PC-9 (cell line): ENCODE measurements around the gene SLC46A1. TPM values are rescaled to one million over a fixed set of nuclear protein-coding genes. Genes with fewer than 3 reads are reported as not detected.

ENCODE experiments used
- BruUV-seq: library from RNA; stranded (reverse); fragments of 400-500 nt; replicated peaks from 2 replicates; lab custom pipeline; 2021; lab: Mats Ljungman, UMichigan
- CTCF ChIA-PET: fragments of 300-600 bp; sonication (Branson Sonifier 250); formaldehyde crosslinking; loops from one replicate; lab custom pipeline; 2022; ENCODE audit warnings: antibody characterized with exemption; lab: Charles Lee
- POLR2A ChIA-PET: fragments of 300-600 bp; sonication (Branson Sonifier 250); formaldehyde crosslinking; loops from one replicate; lab custom pipeline; 2022; ENCODE audit warnings: antibody characterized with exemption; ENCODE audit not compliant: unreplicated experiment; lab: Charles Lee
- DNase-seq, 2 experiments: peaks; one replicate each; pipeline versions ENCODE4 v3.0.0 to v3.0.0-alpha.2; 2015 to 2022; ENCODE audit warnings: mixed read lengths in 1 of 2
- H2AFZ ChIP-seq: fragments of 200-600 bp; sonication (generic); 2 replicates; pipeline ENCODE4 v1.8.1; 2017; ENCODE audit warnings: antibody characterized with exemption
- H3F3A ChIP-seq: fragments of 200-600 bp; sonication (generic); 2 replicates; pipeline ENCODE4 v1.8.1; 2017; ENCODE audit warnings: antibody characterized with exemption, mild to moderate bottlenecking, low read depth; ENCODE audit not compliant: insufficient read depth
- H3K27ac ChIP-seq: fragments of 200-600 bp; sonication (generic); 2 replicates; pipeline ENCODE4 v1.6.1; 2016; ENCODE audit warnings: mixed run types
- H3K27me3 ChIP-seq: fragments of 200-600 bp; sonication (generic); 2 replicates; pipeline ENCODE4 v1.6.1; 2016; ENCODE audit warnings: low read depth, mixed run types; ENCODE audit not compliant: insufficient read depth
- H3K36me3 ChIP-seq: fragments of 200-600 bp; sonication (generic); 2 replicates; pipeline ENCODE4 v1.6.1; 2016; ENCODE audit warnings: low read depth, mixed run types
- H3K4me1 ChIP-seq: fragments of 200-600 bp; sonication (generic); replicated peaks from 2 replicates; pipeline ENCODE4 v1.6.1; 2016; ENCODE audit warnings: mixed run types; ENCODE audit not compliant: insufficient read depth
- H3K4me2 ChIP-seq: fragments of 200-600 bp; sonication (generic); 2 replicates; pipeline ENCODE4 v1.6.1; 2017; ENCODE audit warnings: mixed run types
- H3K4me3 ChIP-seq: fragments of 200-600 bp; sonication (generic); 2 replicates; pipeline ENCODE4 v1.6.1; 2016; ENCODE audit warnings: mixed run types
- H3K79me2 ChIP-seq: fragments of 200-600 bp; sonication (generic); 2 replicates; pipeline ENCODE4 v1.6.1; 2017; ENCODE audit warnings: low read depth, mixed run types
- H3K9me2 ChIP-seq: fragments of 200-600 bp; sonication (generic); 2 replicates; pipeline ENCODE4 v1.8.1; 2017; ENCODE audit warnings: mild to moderate bottlenecking; ENCODE audit not compliant: insufficient read depth
- H3K9me3 ChIP-seq: fragments of 200-600 bp; sonication (generic); 2 replicates; pipeline ENCODE4 v1.8.1; 2016; ENCODE audit warnings: low read depth; ENCODE audit not compliant: insufficient read depth
- H4K20me1 ChIP-seq: fragments of 200-600 bp; sonication (generic); 2 replicates; pipeline ENCODE4 v1.8.1; 2017; ENCODE audit not compliant: insufficient read depth
- EZH2 ChIP-seq: fragments of 200-600 bp; sonication (generic); IDR thresholded peaks from 2 replicates; pipeline ENCODE4 v1.8.0; 2017; ENCODE audit warnings: antibody characterized with exemption, low read depth
- intact Hi-C: fragments of 100-400 bp; cut with micrococcal nuclease; formaldehyde crosslinking; loops from one replicate; pipeline ENCODE4 v1.10.0; 2022; ENCODE audit not compliant: unreplicated experiment
- total RNA-seq: library from RNA; stranded (reverse); gene quantifications from 2 replicates; pipeline ENCODE4 v1.2.3, GENCODE V29; 2021
- TF ChIP-seq, protein P1 (sequence below): fragments of 200-600 bp; sonication (generic); conservative IDR thresholded peaks from 2 replicates; pipeline ENCODE4 v1.6.1; 2017; ENCODE audit warnings: mixed run types, antibody characterized with exemption, mild to moderate bottlenecking, moderate library complexity

The SLC46A1 gene
- total RNA-seq, 1 experiment from 2014 or later, result 14.9 TPM

- peak overlapping the region; percentile 79 for H3K27ac ChIP-seq
- ChIA-PET CTCF (no interaction called here), POLR2A (interaction anchor here (1.3 kb wide), 1 partner anchor 49 kb away, joined by 8 read pairs; no protein-coding TSS in a partner anchor)
- H3K27me3 ChIP-seq, result no peaks in the 10 kb centered on the region
- H3F3A ChIP-seq, result peaks cover 34% of the 10 kb centered on the region
- no peaks in the 10 kb centered on the region for H3K9me2 ChIP-seq
- peaks cover 32% of the 10 kb centered on the region for H3K4me1 ChIP-seq
- TF ChIP-seq EZH2, result no peak
- TF ChIP-seq, protein P1, sequence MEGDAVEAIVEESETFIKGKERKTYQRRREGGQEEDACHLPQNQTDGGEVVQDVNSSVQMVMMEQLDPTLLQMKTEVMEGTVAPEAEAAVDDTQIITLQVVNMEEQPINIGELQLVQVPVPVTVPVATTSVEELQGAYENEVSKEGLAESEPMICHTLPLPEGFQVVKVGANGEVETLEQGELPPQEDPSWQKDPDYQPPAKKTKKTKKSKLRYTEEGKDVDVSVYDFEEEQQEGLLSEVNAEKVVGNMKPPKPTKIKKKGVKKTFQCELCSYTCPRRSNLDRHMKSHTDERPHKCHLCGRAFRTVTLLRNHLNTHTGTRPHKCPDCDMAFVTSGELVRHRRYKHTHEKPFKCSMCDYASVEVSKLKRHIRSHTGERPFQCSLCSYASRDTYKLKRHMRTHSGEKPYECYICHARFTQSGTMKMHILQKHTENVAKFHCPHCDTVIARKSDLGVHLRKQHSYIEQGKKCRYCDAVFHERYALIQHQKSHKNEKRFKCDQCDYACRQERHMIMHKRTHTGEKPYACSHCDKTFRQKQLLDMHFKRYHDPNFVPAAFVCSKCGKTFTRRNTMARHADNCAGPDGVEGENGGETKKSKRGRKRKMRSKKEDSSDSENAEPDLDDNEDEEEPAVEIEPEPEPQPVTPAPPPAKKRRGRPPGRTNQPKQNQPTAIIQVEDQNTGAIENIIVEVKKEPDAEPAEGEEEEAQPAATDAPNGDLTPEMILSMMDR, result no peak
- no peaks in the 10 kb centered on the region; the same call in 1 of the 2 replicates for H4K20me1 ChIP-seq
- H2AFZ ChIP-seq, result peak overlapping the region; percentile 98
- H3K4me3 ChIP-seq, result peak overlapping the region; percentile 84
- DNase-seq, result peak; percentile 66 to 77
- no TSS peak for BruUV-seq
- H3K9me3 ChIP-seq, result no peaks in the 10 kb centered on the region
- peak overlapping the region; percentile 94 for H3K4me2 ChIP-seq
- intact Hi-C loops, result no loop called here
- peaks cover 11% of the 10 kb centered on the region; the same call in 1 of the 2 replicates for H3K79me2 ChIP-seq
- peaks cover 10% of the 10 kb centered on the region; the same call in 1 of the 2 replicates for H3K36me3 ChIP-seq
Measured at GRCh38 chr17:28385037-28385400, 21.0 kb downstream of the SLC46A1 start.

- TF ChIP-seq, protein P1, result no peak
- TF ChIP-seq EZH2, result no peak
- ChIA-PET CTCF (no interaction called here), POLR2A (interaction anchor here (0.7 to 1.3 kb wide), 3 partner anchors 21 to 169 kb away, joined by 4 to 8 read pairs (median 5); partner anchors contain the start of gene SLC46A1)
- peak; percentile 62 to 77 for DNase-seq
- Histone ChIP-seq H3K4me1 (peaks cover 37% of the 10 kb centered on the region), H3K79me2 (peaks cover 11% of the 10 kb centered on the region; the same call in 1 of the 2 replicates), H3K4me2 (peak overlapping the region; percentile 94), H3K4me3 (peak overlapping the region; percentile 84), H3K27ac (peak overlapping the region; percentile 79), H4K20me1 (no peaks in the 10 kb centered on the region; the same call in 1 of the 2 replicates), H3K9me2 (no peaks in the 10 kb centered on the region), H2AFZ (peak overlapping the region; percentile 98), H3K36me3 (0 out of 2 replicates have a peak, but pooled peaks cover 6% of the 10 kb centered on the region), H3F3A (peaks cover 40% of the 10 kb centered on the region), H3K27me3 (no peaks in the 10 kb centered on the region), H3K9me3 (no peaks in the 10 kb centered on the region)
- BruUV-seq, result TSS peak; percentile 71
- intact Hi-C loops, result no loop called here
Measured at GRCh38 chr17:28384281-28385036, 21.6 kb downstream of the SLC46A1 start.

DNA sequence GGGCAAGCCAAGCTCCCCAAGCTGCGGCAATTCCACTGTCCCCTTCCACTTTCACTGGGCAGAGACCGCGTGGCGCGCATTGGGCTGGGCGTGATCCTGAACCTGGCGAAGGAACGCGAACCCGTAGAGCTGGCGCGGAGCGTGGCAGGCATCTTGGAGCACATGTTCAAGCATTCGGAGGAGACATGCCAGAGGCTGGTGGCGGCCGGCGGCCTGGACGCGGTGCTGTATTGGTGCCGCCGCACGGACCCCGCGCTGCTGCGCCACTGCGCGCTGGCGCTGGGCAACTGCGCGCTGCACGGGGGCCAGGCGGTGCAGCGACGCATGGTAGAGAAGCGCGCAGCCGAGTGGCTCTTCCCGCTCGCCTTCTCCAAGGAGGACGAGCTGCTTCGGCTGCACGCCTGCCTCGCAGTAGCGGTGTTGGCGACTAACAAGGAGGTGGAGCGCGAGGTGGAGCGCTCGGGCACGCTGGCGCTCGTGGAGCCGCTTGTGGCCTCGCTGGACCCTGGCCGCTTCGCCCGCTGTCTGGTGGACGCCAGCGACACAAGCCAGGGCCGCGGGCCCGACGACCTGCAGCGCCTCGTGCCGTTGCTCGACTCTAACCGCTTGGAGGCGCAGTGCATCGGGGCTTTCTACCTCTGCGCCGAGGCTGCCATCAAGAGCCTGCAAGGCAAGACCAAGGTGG is 24.7 kb downstream of the SLC46A1 start:
- CTCF ChIA-PET, result no interaction called here

More for the DNA sequence above, 24.7 kb downstream of the SLC46A1 start:
- Histone ChIP-seq H3F3A (peaks cover 39% of the 10 kb centered on the region), H4K20me1 (no peaks in the 10 kb centered on the region), H3K9me2 (no peaks in the 10 kb centered on the region), H2AFZ (no peak overlapping the region), H3K27me3 (no peaks in the 10 kb centered on the region), H3K27ac (peak overlapping the region; percentile 86), H3K4me1 (peaks cover 38% of the 10 kb centered on the region), H3K9me3 (no peaks in the 10 kb centered on the region), H3K79me2 (peaks cover 10% of the 10 kb centered on the region; the same call in 1 of the 2 replicates), H3K36me3 (no peaks in the 10 kb centered on the region), H3K4me2 (peak overlapping the region; percentile 66), H3K4me3 (no peak overlapping the region)
- no peak for DNase-seq
- BruUV-seq, result no TSS peak
- POLR2A ChIA-PET, result no interaction called here
- TF ChIP-seq, protein P1, result no peak
- no peak for TF ChIP-seq EZH2
- intact Hi-C loops, result no loop called here
